Right lobe of liver (tissue), 6 donors: ENCODE data around the gene ODF2L. TPM values are rescaled to one million over a fixed set of nuclear protein-coding genes. Genes with fewer than 3 reads are reported as not detected.

Experiments used
- ATAC-seq, 4 donors: fragments of 200-7000 bp; cut with Tn5 transposase; one replicate each; pipeline ENCODE4 v1.9.1; 2020; ENCODE audit warnings: mild to moderate bottlenecking in 4 of 4, moderate library complexity in 4 of 4
- DNase-seq, 3 donors: peaks; one replicate each; pipeline ENCODE4 v3.0.0-alpha.2; 2020
- H3K27ac ChIP-seq, 3 donors: fragments of 200-600 bp; one replicate each; pipeline ENCODE4 v1.8.0; 2022
- H3K27me3 ChIP-seq, 2 donors: fragments of 200-600 bp; one replicate each; pipeline ENCODE4 v1.8.0; 2022
- H3K36me3 ChIP-seq, 4 donors: fragments of 200-600 bp; sonication (generic) in 1 of 4; one replicate each; pipeline versions ENCODE4 v1.5.1 to v1.8.0; 2017 to 2022; ENCODE audit warnings: control low read depth in 1 of 4
- H3K4me1 ChIP-seq, 4 donors: fragments of 200-600 bp; sonication (generic) in 1 of 4; one replicate each; pipeline versions ENCODE4 v1.5.1 to v1.8.0; 2017 to 2022; ENCODE audit warnings: control low read depth in 1 of 4
- H3K4me3 ChIP-seq, 3 donors: fragments of 200-600 bp; one replicate each; pipeline ENCODE4 v1.8.0; 2022
- H3K9me3 ChIP-seq, 4 donors: fragments of 200-600 bp; sonication (generic) in 1 of 4; one replicate each; pipeline versions ENCODE4 v1.5.1 to v1.8.0; 2017 to 2022; ENCODE audit warnings: control low read depth in 1 of 4
- POLR2A ChIP-seq: fragments of 450-650 bp; IDR thresholded peaks from one replicate; pipeline ENCODE4 v1.6.1; 2017; ENCODE audit warnings: antibody characterized with exemption, mild to moderate bottlenecking
- WGBS: methylation state at CpG from one replicate; pipeline ENCODE4 v1.1.6; 2018; ENCODE audit warnings: low coverage, low lambda C conversion rate; ENCODE audit not compliant: insufficient coverage; ENCODE audit errors: missing lambda C conversion rate; 5-methylcytosine and 5-hydroxymethylcytosine counted together
- intact Hi-C, 2 donors: fragments of 100-400 bp; cut with DNase I; formaldehyde crosslinking; loops; one replicate each; pipeline versions ENCODE4 v1.11.2 to v1.14.1; 2022
- total RNA-seq, 6 experiments: library from RNA; depleted of rRNA in 2 of 6; stranded (reverse); fragments of >200 nt in 2 of 6; fragmentation: NEBNext Ultra II Directional in 3 of 6; extraction: Animal tissue kit (Norgen Biotek cat#: 25700) in 3 of 6; gene quantifications; one replicate each; pipeline versions ENCODE4 v1.1.0 to v1.2.4, GENCODE V29; 2016 to 2023
- TF ChIP-seq, protein P1 (sequence below), 4 donors: fragments of 200-600 bp in 3 of 4; fragments of 450-650 bp in 1 of 4; IDR thresholded peaks; one replicate each; pipeline versions ENCODE4 v1.5.1 to v1.8.0; 2016 to 2022; ENCODE audit warnings: antibody characterized with exemption in 4 of 4, mild to moderate bottlenecking in 2 of 4
- donor health status: DM: no; HTN: yes; CAD: no.
- donor health status: DM: no; HTN: no; CAD: no.
- donor health status: DM: no; HTN: no; CAD: no.
- donor health status: DM: no; HTN: yes; CAD: no.
- donor health status: DM: no; HTN: yes; CAD: no.

ODF2L gene
- total RNA-seq, 6 experiments from 2014 or later = 3.9 to 8.6 (median 5.7) TPM

DNA sequence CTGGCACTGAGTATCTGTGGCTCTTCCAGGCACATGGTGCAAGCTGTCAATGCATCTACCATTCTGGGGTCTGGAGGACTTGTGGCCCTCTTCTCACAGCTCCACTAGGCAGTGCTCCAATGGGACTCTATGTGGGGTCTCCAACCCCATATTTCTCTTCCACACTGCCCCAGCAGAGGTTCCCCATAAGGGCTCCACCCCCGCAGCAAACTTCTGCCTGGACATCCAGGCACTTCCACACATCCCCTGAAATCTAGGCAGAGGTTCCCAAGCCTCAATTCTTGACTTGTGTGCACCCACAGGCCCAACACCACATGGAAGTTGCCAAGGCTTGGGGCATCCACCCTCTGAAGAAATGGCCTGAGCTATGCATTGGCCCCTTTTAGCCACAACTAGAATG, 18.8 kb downstream of the ODF2L start:
- H3K36me3 ChIP-seq = no peaks in the 10 kb centered on the region
- intact Hi-C loops = loop anchor here in 1 of 2 donors (10.0 kb wide), 1 partner anchor 107 kb away; no protein-coding TSS in a partner anchor
- H3K27ac ChIP-seq = no peak overlapping the region
- no CpG with 5 or more reads among the region's 1 CpG for WGBS
- no peaks in the 10 kb centered on the region for H3K27me3 ChIP-seq
- no peaks in the 10 kb centered on the region for H3K4me1 ChIP-seq
- ATAC-seq (no peak), DNase-seq (no peak)
- H3K4me3 ChIP-seq = no peak overlapping the region
- no peaks in the 10 kb centered on the region for H3K9me3 ChIP-seq
- TF ChIP-seq, protein P1, sequence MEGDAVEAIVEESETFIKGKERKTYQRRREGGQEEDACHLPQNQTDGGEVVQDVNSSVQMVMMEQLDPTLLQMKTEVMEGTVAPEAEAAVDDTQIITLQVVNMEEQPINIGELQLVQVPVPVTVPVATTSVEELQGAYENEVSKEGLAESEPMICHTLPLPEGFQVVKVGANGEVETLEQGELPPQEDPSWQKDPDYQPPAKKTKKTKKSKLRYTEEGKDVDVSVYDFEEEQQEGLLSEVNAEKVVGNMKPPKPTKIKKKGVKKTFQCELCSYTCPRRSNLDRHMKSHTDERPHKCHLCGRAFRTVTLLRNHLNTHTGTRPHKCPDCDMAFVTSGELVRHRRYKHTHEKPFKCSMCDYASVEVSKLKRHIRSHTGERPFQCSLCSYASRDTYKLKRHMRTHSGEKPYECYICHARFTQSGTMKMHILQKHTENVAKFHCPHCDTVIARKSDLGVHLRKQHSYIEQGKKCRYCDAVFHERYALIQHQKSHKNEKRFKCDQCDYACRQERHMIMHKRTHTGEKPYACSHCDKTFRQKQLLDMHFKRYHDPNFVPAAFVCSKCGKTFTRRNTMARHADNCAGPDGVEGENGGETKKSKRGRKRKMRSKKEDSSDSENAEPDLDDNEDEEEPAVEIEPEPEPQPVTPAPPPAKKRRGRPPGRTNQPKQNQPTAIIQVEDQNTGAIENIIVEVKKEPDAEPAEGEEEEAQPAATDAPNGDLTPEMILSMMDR (IDR thresholded peaks at IDR 0.05) = no peak
- TF ChIP-seq POLR2A = no peak

DNA sequence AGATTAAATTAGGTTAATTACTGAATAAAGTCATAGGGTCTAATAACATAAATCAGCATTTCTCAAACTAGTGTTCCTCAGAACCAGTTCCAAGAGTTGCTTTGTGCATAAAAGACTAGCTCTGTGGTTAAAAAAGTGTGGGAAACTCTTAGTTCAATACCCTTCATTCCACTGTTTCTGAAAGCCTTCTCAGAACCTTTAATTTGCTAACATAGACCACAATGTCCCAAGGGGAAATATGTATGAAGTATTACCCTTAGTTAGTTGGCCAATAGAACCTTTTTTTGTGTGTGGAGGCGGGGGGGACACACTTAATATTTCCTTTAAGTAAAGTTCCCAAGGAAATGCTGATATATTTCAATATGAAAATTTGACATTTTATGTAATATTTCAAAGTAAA, 20.4 kb downstream of the ODF2L start:
- ATAC-seq = no peak
- 56% methylated on average over 1 of the region's 1 CpG for WGBS
- no peak overlapping the region for H3K27ac ChIP-seq
- no peak overlapping the region for H3K4me3 ChIP-seq
- no peaks in the 10 kb centered on the region for H3K4me1 ChIP-seq
- H3K36me3 ChIP-seq = no peaks in the 10 kb centered on the region
- no peaks in the 10 kb centered on the region for H3K9me3 ChIP-seq
- no peak for DNase-seq
- H3K27me3 ChIP-seq = no peaks in the 10 kb centered on the region
- intact Hi-C loops = loop anchor here in 1 of 2 donors (10.0 kb wide), 1 partner anchor 109 kb away; no protein-coding TSS in a partner anchor
- TF ChIP-seq POLR2A = no peak

DNA sequence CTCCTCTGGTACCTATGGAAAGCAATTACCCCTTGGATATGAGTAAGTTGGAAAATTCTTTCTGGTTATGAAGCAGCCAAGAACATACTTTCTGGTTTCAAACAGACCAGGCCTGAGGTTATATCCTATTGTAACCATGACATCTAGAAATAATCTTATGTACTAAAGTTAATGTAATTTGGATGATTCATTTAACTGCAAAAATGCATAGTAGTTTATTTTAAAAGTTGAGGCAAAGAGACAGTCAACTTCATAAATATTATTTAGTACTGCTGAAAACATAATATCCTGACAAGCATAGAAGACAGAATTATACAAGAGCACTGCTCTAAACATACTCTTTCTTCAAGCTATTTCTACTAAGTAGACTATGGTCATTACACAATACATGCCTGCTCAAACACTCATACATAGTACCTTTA, 25.5 kb downstream of the ODF2L start:
- DNase-seq (no peak), ATAC-seq (no peak)
- intact Hi-C loops = loop anchor here in 1 of 2 donors (10.0 kb wide), 1 partner anchor 114 kb away; no protein-coding TSS in a partner anchor
- no peak overlapping the region for H3K27ac ChIP-seq
- no peaks in the 10 kb centered on the region for H3K36me3 ChIP-seq
- TF ChIP-seq POLR2A = no peak
- TF ChIP-seq, protein P1 (IDR thresholded peaks at IDR 0.05) = no peak
- H3K9me3 ChIP-seq = no peaks in the 10 kb centered on the region
- no peak overlapping the region for H3K4me3 ChIP-seq
- H3K27me3 ChIP-seq = no peaks in the 10 kb centered on the region
- H3K4me1 ChIP-seq = no peaks in the 10 kb centered on the region

DNA sequence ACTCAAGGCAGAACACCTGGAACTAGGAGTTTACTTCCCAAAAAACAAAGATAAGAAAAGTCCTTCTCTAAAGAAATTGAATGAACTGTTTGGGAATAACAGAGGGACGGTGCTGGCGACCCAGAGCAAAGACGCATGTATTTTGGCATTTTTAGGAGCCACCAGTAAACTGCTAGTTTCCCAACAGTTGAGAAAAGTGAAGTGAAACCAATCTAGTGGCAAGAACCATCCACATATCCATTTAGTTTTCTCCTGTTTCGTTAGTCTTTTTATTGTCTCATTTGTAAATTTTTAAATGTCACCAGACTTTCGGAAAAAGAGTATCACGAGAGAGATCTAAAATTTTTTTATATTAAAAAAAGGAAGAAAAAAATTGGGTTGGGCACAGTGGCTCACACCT, 30.2 kb downstream of the ODF2L start:
- WGBS = 78% methylated on average over 5 of the region's 6 CpGs
- no peak overlapping the region for H3K27ac ChIP-seq
- no peak overlapping the region for H3K4me3 ChIP-seq
- TF ChIP-seq, protein P1 (IDR thresholded peaks at IDR 0.05) = no peak
- no peak for TF ChIP-seq POLR2A
- DNase-seq (no peak), ATAC-seq (no peak)
- H3K4me1 ChIP-seq = no peaks in the 10 kb centered on the region
- H3K9me3 ChIP-seq = no peaks in the 10 kb centered on the region
- H3K36me3 ChIP-seq = no peaks in the 10 kb centered on the region
- H3K27me3 ChIP-seq = no peaks in the 10 kb centered on the region
- intact Hi-C loops = no loop called here

DNA sequence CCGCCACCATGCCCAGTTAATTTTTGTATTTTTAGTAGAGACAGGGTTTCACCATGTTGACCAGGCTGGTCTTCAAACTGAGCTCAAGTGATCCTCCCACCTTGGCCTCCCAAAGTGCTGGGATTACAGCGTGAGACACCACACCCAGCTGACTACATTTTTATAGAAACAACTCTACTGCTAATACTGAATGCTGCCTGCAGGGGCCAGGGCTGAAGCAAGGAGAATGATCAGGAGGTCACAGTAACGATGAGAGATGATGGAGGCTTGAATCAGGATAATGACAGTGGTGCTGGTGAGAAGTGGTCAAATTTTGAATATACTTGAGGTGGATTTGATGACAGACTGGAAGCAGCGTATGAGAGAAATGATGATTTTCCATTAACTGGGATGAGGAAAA, 33.3 kb downstream of the ODF2L start:
- WGBS = 93% methylated on average over 4 of the region's 4 CpGs
- Histone ChIP-seq H3K27ac (no peak overlapping the region), H3K36me3 (peaks cover 0 to 5% (median 0%) of the 10 kb centered on the region in 4 donors), H3K4me3 (no peak overlapping the region), H3K4me1 (no peaks in the 10 kb centered on the region), H3K27me3 (no peaks in the 10 kb centered on the region), H3K9me3 (no peaks in the 10 kb centered on the region)
- intact Hi-C loops = no loop called here
- TF ChIP-seq, protein P1 (IDR thresholded peaks at IDR 0.05) = no peak
- TF ChIP-seq POLR2A = no peak
- DNase-seq (no peak), ATAC-seq (no peak)
